IPS-18a (cell line): ENCODE data around the gene CAMK1D.
"Not testable (repeated sequence)": the region's sequence is repeated elsewhere in the genome, so short reads cannot be mapped to it uniquely, and the experiment has no call there.

ENCODE experiments used
- H3K27ac ChIP-seq: one replicate; pipeline ENCODE4 v1.5.1; 2013; ENCODE audit warnings: low read length
- H3K27me3 ChIP-seq: one replicate; pipeline ENCODE4 v1.6.1; 2013; ENCODE audit warnings: mild to moderate bottlenecking, low read length; ENCODE audit not compliant: control insufficient read depth, insufficient read depth
- H3K36me3 ChIP-seq: one replicate; pipeline ENCODE4 v1.6.1; 2013; ENCODE audit warnings: low read depth, low read length; ENCODE audit not compliant: control insufficient read depth
- H3K4me1 ChIP-seq: one replicate; pipeline ENCODE4 v1.6.1; 2013; ENCODE audit warnings: low read depth, low read length; ENCODE audit not compliant: control insufficient read depth
- H3K4me3 ChIP-seq: one replicate; pipeline ENCODE4 v1.5.1; 2013; ENCODE audit warnings: low read length
- H3K9ac ChIP-seq: one replicate; pipeline ENCODE4 v1.6.1; 2013; ENCODE audit warnings: mild to moderate bottlenecking, low read length, moderate library complexity
- H3K9me3 ChIP-seq: one replicate; pipeline ENCODE4 v1.6.1; 2013; ENCODE audit warnings: low read depth, low read length; ENCODE audit not compliant: control insufficient read depth

The CAMK1D gene

GRCh38 chr10:12710157-12710556 is 360.8 kb downstream of the CAMK1D start:
- no peaks in the 10 kb centered on the region for H3K9me3 ChIP-seq
- H3K9ac ChIP-seq = no peak overlapping the region
- no peak overlapping the region for H3K4me3 ChIP-seq
- H3K27ac ChIP-seq = no peak overlapping the region
- H3K4me1 ChIP-seq = peaks cover 17% of the 10 kb centered on the region
- H3K27me3 ChIP-seq = peaks cover 23% of the 10 kb centered on the region
- no peaks in the 10 kb centered on the region for H3K36me3 ChIP-seq

DNA sequence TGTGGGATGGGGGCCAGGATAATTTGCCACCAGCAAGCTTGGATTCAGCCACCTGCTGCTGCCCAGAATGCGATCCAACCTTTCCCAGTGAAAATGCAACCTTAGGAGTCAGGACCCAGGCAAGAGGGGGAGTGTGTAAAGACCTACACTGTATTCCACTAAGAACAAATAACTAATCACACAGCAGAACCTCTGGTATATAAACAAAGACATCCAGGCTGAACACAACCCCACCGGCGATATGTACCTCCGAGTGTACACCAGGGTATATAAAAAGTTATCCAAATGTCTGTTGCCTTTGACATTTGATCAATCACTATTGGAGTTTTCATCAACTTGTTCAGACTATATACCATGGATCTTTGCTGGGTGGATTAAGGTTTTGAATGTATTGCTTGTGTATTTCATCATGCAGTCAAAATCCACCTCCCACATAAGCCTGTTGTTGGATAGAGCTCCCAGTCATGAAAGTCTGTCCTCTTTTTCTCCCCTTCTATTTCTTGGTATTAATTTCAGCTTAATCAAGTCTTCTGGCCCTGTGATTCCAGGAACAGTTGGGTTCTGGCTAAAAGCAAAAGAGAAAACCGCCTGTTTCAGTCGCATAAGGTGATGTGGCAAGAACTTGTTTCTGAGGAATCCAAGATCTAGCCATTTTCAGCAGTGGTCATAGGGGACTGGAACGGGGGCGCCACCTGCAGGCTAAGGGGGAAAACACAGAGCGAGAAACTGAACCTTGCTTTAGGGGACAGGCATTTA is 361.4 kb downstream of the CAMK1D start:
- no peaks in the 10 kb centered on the region for H3K9me3 ChIP-seq
- no peak overlapping the region for H3K9ac ChIP-seq
- peaks cover 17% of the 10 kb centered on the region for H3K4me1 ChIP-seq
- H3K4me3 ChIP-seq = no peak overlapping the region
- H3K36me3 ChIP-seq = no peaks in the 10 kb centered on the region
- peaks cover 23% of the 10 kb centered on the region for H3K27me3 ChIP-seq
- no peak overlapping the region for H3K27ac ChIP-seq

- H3K4me1 ChIP-seq = peaks cover 17% of the 10 kb centered on the region
- H3K27me3 ChIP-seq = peaks cover 23% of the 10 kb centered on the region
- no peaks in the 10 kb centered on the region for H3K36me3 ChIP-seq
- H3K27ac ChIP-seq = no peak overlapping the region
- no peaks in the 10 kb centered on the region for H3K9me3 ChIP-seq
- H3K9ac ChIP-seq = no peak overlapping the region
- no peak overlapping the region for H3K4me3 ChIP-seq
Measured at GRCh38 chr10:12711350-12711708, 362.0 kb downstream of the CAMK1D start.

GRCh38 chr10:12712293-12712983 is 363.1 kb downstream of the CAMK1D start:
- no peaks in the 10 kb centered on the region for H3K9me3 ChIP-seq
- peaks cover 19% of the 10 kb centered on the region for H3K27me3 ChIP-seq
- peaks cover 10% of the 10 kb centered on the region for H3K4me1 ChIP-seq
- no peak overlapping the region for H3K9ac ChIP-seq
- no peaks in the 10 kb centered on the region for H3K36me3 ChIP-seq
- H3K4me3 ChIP-seq = no peak overlapping the region
- no peak overlapping the region for H3K27ac ChIP-seq

GRCh38 chr10:12712984-12713316 is 363.6 kb downstream of the CAMK1D start:
- not testable (repeated sequence) for H3K9ac ChIP-seq, H3K36me3 ChIP-seq, H3K9me3 ChIP-seq, H3K4me3 ChIP-seq, H3K27ac ChIP-seq, H3K4me1 ChIP-seq
- peaks cover 16% of the 10 kb centered on the region for H3K27me3 ChIP-seq

DNA sequence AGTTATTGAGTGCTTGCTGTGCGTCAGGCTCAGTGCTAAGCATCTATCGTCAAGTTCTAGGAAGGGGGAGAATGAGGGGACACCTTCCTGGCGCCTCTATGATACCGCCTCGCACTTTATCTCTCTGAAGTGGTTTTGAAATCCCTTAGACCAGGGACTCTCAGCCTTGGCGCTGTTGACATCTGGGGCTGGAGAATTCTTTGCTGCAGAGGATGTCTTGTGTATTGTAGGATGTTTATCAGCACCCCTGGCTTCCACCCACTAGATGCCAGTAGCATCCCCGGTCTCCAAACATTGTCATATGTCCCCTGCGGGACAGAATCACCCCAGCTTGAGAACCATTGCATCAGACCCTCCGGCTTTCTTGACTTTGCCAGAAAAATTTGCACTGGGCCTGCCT is 366.7 kb downstream of the CAMK1D start:
- Histone ChIP-seq H3K4me3 (no peak overlapping the region), H3K9me3 (no peaks in the 10 kb centered on the region), H3K27me3 (no peaks in the 10 kb centered on the region), H3K9ac (no peak overlapping the region), H3K27ac (no peak overlapping the region), H3K4me1 (peaks cover 2% of the 10 kb centered on the region), H3K36me3 (no peaks in the 10 kb centered on the region)

- Histone ChIP-seq H3K27me3 (no peaks in the 10 kb centered on the region), H3K36me3 (no peaks in the 10 kb centered on the region), H3K27ac (no peak overlapping the region), H3K4me1 (no peaks in the 10 kb centered on the region), H3K9me3 (no peaks in the 10 kb centered on the region), H3K9ac (no peak overlapping the region), H3K4me3 (no peak overlapping the region)
Measured at GRCh38 chr10:12717981-12718707, 368.8 kb downstream of the CAMK1D start.

GRCh38 chr10:12719365-12719764 is 370.0 kb downstream of the CAMK1D start:
- H3K27ac ChIP-seq = no peak overlapping the region
- H3K9me3 ChIP-seq = no peaks in the 10 kb centered on the region
- no peaks in the 10 kb centered on the region for H3K27me3 ChIP-seq
- H3K4me1 ChIP-seq = peaks cover under 1% of the 10 kb centered on the region
- no peak overlapping the region for H3K4me3 ChIP-seq
- no peaks in the 10 kb centered on the region for H3K36me3 ChIP-seq
- H3K9ac ChIP-seq = no peak overlapping the region

- Histone ChIP-seq H3K27ac (no peak overlapping the region), H3K4me1 (peaks cover 11% of the 10 kb centered on the region), H3K9me3 (no peaks in the 10 kb centered on the region), H3K4me3 (no peak overlapping the region), H3K27me3 (no peaks in the 10 kb centered on the region), H3K36me3 (no peaks in the 10 kb centered on the region), H3K9ac (no peak overlapping the region)
Measured at GRCh38 chr10:12720217-12720981, 371.1 kb downstream of the CAMK1D start.

DNA sequence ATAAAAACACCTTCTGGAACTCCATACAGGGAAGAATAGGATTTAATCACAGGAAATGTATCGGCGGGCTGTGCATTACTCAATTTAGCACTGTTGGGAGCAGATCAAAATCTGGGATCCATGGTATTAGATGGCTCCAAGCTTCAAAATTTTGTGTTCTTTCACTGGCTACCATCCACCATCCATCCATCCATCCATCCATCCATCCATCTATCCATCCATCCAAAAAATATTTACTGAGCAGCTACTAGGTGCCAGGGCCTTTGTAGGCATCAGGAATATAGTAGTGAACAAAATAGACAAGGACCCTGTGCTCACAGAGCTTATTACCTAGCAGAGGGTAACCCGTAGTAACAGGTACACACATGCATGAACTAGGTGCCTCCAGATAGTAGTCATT is 372.0 kb downstream of the CAMK1D start:
- Histone ChIP-seq H3K36me3 (no peaks in the 10 kb centered on the region), H3K27ac (no peak overlapping the region), H3K27me3 (no peaks in the 10 kb centered on the region), H3K4me1 (peaks cover 11% of the 10 kb centered on the region), H3K9me3 (no peaks in the 10 kb centered on the region), H3K9ac (no peak overlapping the region), H3K4me3 (no peak overlapping the region)

DNA sequence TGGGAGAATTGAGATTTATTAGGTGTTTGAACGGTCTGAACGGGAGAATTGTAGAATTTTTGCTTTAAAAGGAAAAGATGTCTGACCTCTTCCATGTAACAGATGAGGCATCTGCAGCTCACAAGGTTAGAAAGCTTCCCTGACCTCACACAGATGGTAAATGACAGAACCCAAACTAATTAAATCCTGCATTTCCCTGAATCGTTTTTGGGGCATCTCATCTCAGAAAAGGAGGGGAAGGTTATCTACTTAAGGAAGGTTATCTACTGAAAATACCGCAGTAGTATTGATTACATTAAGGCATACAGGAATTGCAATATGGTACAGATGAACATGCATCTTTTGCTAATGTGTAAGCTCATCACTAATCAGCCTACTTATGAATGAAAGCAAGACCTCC is 373.9 kb downstream of the CAMK1D start:
- H3K4me1 ChIP-seq = peaks cover 11% of the 10 kb centered on the region
- H3K36me3 ChIP-seq = no peaks in the 10 kb centered on the region
- no peak overlapping the region for H3K9ac ChIP-seq
- H3K27ac ChIP-seq = no peak overlapping the region
- no peaks in the 10 kb centered on the region for H3K9me3 ChIP-seq
- H3K4me3 ChIP-seq = no peak overlapping the region
- H3K27me3 ChIP-seq = no peaks in the 10 kb centered on the region
